Heart left ventricle (tissue), 13 donors: ENCODE data around the gene CSNK2A2.

Source experiments
- CTCF ChIP-seq, 12 donors: fragments of 200-600 bp; sonication (generic) in 4 of 12; IDR thresholded peaks; one replicate each; pipeline versions ENCODE4 v1.5.0 to v1.8.0; 2018 to 2022; ENCODE audit warnings: antibody characterized with exemption in 12 of 12, mild to moderate bottlenecking in 5 of 12
- POLR2A ChIP-seq, 2 donors: fragments of 450-650 bp; IDR thresholded peaks; one replicate each; pipeline ENCODE4 v1.6.1; 2017; ENCODE audit warnings: antibody characterized with exemption in 2 of 2, mild to moderate bottlenecking in 2 of 2, moderate library complexity in 2 of 2
- donor health status: ischemic (EF 13 %, LVEDD 7.1; RV severe dilation, severe dysfunction).
- donor health status: DM: no; HTN: yes; CAD: no.
- donor health status: DM: no; HTN: no; CAD: no.
- donor health status: ischemic (EF 25% LVEDD 6.9; RV normal size, moderate dysfunction).
- donor health status: ischemic (EF 25% LVEDD 5.7; RV mildly dilated, moderate dysfunction).
- donor health status: ischemic (EF 35%, LVEDD 5.7; RV mildly dilated, moderate dysfunction).
- donor health status: nonischemic (EF 11% LVEDD 7.7; RV severe dilation, severe dysfunction).
- donor health status: DM: yes; HTN: yes; CAD: no.
- donor health status: PGD.
- donor health status: ischemic (EF 29% LVEDD 5.4; RV normal size, mild dysfunction).
- donor health status: nonischemic (EF 23%, LVEDD 6.1; RV moderate dilation, normal function).

- TF ChIP-seq POLR2A (IDR thresholded peaks at IDR 0.05) (no peak), CTCF (IDR thresholded peaks at IDR 0.05) (no peak)
These were observed 81.4 kb downstream of the CSNK2A2 start for GRCh38 chr16:58116529-58116928.
